GM18520 (cell line): Measurements from ENCODE around the gene CSNK1G2.
"Not testable (repeated sequence)": the region's sequence is repeated elsewhere in the genome, so short reads cannot be mapped to it uniquely, and the experiment has no call there.

ENCODE experiments used
- ATAC-seq: cut with Tn5 transposase; IDR thresholded peaks from one replicate; pipeline ENCODE4 v1.9.1; 2021; ENCODE audit not compliant: unreplicated experiment

CSNK1G2 gene

GRCh38 chr19:1986357-1987162, 45.6 kb downstream of the CSNK1G2 start:
- no peak for ATAC-seq

GRCh38 chr19:1987197-1988187, 46.5 kb downstream of the CSNK1G2 start:
- ATAC-seq, result no peak

- ATAC-seq, result not testable (repeated sequence)
Measured at GRCh38 chr19:1988464-1988863, 47.5 kb downstream of the CSNK1G2 start.

GRCh38 chr19:1989513-1990229, 48.7 kb downstream of the CSNK1G2 start:
- no peak for ATAC-seq

- ATAC-seq, result no peak
Measured at GRCh38 chr19:1990230-1991017, 49.5 kb downstream of the CSNK1G2 start.

GRCh38 chr19:1991018-1991913, 50.3 kb downstream of the CSNK1G2 start:
- no peak for ATAC-seq

GRCh38 chr19:1992759-1993260, 51.8 kb downstream of the CSNK1G2 start:
- no peak for ATAC-seq

GRCh38 chr19:1997353-1998233, 56.6 kb downstream of the CSNK1G2 start:
- ATAC-seq, result no peak

GRCh38 chr19:1998712-1999708, 58.0 kb downstream of the CSNK1G2 start:
- ATAC-seq, result no peak

- ATAC-seq, result no peak
Measured at GRCh38 chr19:1999856-2000515, 59.0 kb downstream of the CSNK1G2 start.

- no peak for ATAC-seq
Measured at GRCh38 chr19:2003874-2004273, 62.9 kb downstream of the CSNK1G2 start.

- ATAC-seq, result no peak
Measured at GRCh38 chr19:2010135-2010668, 69.2 kb downstream of the CSNK1G2 start.

- no peak for ATAC-seq
Measured at GRCh38 chr19:2011169-2011568, 70.2 kb downstream of the CSNK1G2 start.

- no peak for ATAC-seq
Measured at GRCh38 chr19:2012941-2013682, 72.1 kb downstream of the CSNK1G2 start.

- ATAC-seq, result no peak
Measured at GRCh38 chr19:2013683-2013961, 72.7 kb downstream of the CSNK1G2 start.

GRCh38 chr19:2014131-2014571, 73.2 kb downstream of the CSNK1G2 start:
- ATAC-seq, result no peak
